IMR-90 (cell line): ENCODE measurements around the gene BYSL. TPM values are rescaled to one million over a fixed set of nuclear protein-coding genes. Genes with fewer than 3 reads are reported as not detected.

ENCODE experiments used
- ATAC-seq: fragments of 200-7000 bp; cut with Tn5 transposase; 2 replicates; pipeline ENCODE4 v1.9.1; 2020; ENCODE audit warnings: low read depth, mild to moderate bottlenecking, moderate library complexity
- BruUV-seq: library from RNA; stranded (reverse); fragments of 400-500 nt; replicated peaks from 2 replicates; lab custom pipeline; 2021; lab: Mats Ljungman, UMichigan
- CTCF ChIA-PET: fragments of 300-600 bp; formaldehyde crosslinking; extraction: SDS; loops from one replicate; lab custom pipeline; 2021; ENCODE audit warnings: antibody characterized with exemption; lab: Yijun Ruan, JAX
- POLR2A ChIA-PET: fragments of 300-600 bp; sonication (Branson Sonifier 250); formaldehyde crosslinking; loops from one replicate; lab custom pipeline; 2022; ENCODE audit warnings: antibody characterized with exemption; ENCODE audit not compliant: unreplicated experiment; lab: Charles Lee
- DNase-seq: peaks from one replicate; pipeline ENCODE4 v3.0.0; 2013
- H2AFZ ChIP-seq: replicated peaks from 2 replicates; pipeline ENCODE3; 2013; ENCODE audit warnings: low read length, mild to moderate bottlenecking; ENCODE audit not compliant: poor library complexity
- H2AK5ac ChIP-seq: 2 replicates; pipeline ENCODE4 v1.6.1; 2013; ENCODE audit warnings: low read depth, low read length, inconsistent platforms
- H2AK9ac ChIP-seq: replicated peaks from 2 replicates; pipeline ENCODE3; 2013; ENCODE audit warnings: mild to moderate bottlenecking, low read depth, low read length, moderate library complexity; ENCODE audit not compliant: poor library complexity
- H2BK120ac ChIP-seq: 2 replicates; pipeline ENCODE4 v1.6.1; 2013; ENCODE audit warnings: low read depth, low read length, inconsistent platforms
- H2BK15ac ChIP-seq: 3 replicates; pipeline ENCODE4 v1.6.1; 2013; ENCODE audit warnings: low read depth, low read length, inconsistent platforms
- H2BK20ac ChIP-seq: 2 replicates; pipeline ENCODE4 v1.6.1; 2013; ENCODE audit warnings: low read depth, mild to moderate bottlenecking, inconsistent platforms, low read length, moderate library complexity
- H2BK5ac ChIP-seq: 2 replicates; pipeline ENCODE4 v1.6.1; 2013; ENCODE audit warnings: mild to moderate bottlenecking, low read depth, low read length, inconsistent platforms; ENCODE audit not compliant: poor library complexity, severe bottlenecking
- H3K14ac ChIP-seq: replicated peaks from 2 replicates; pipeline ENCODE4 v1.6.1; 2013; ENCODE audit warnings: low read depth, low read length, inconsistent platforms
- H3K18ac ChIP-seq: 2 replicates; pipeline ENCODE4 v1.6.1; 2013; ENCODE audit warnings: low read depth, low read length, control low read depth
- H3K23ac ChIP-seq: 2 replicates; pipeline ENCODE4 v1.6.1; 2013; ENCODE audit warnings: low read depth, low read length, inconsistent platforms
- H3K27ac ChIP-seq: 2 replicates; pipeline ENCODE4 v1.5.1; 2013; ENCODE audit warnings: mild to moderate bottlenecking, control low read depth, low read length; ENCODE audit not compliant: insufficient read depth
- H3K27me3 ChIP-seq: 2 replicates; pipeline ENCODE4 v1.6.1; 2013; ENCODE audit warnings: low read length; ENCODE audit not compliant: control insufficient read depth, insufficient read depth
- H3K36me3 ChIP-seq: 2 replicates; pipeline ENCODE4 v1.6.1; 2013; ENCODE audit warnings: low read length, mixed read lengths; ENCODE audit not compliant: control insufficient read depth, insufficient read depth
- H3K4ac ChIP-seq: 2 replicates; pipeline ENCODE4 v1.6.1; 2013; ENCODE audit warnings: low read depth, low read length, inconsistent platforms
- H3K4me1 ChIP-seq: 2 replicates; pipeline ENCODE4 v1.6.1; 2013; ENCODE audit warnings: low read length, mixed read lengths; ENCODE audit not compliant: control insufficient read depth, insufficient read depth
- H3K4me2 ChIP-seq: 2 replicates; pipeline ENCODE4 v1.6.1; 2013; ENCODE audit warnings: low read depth, mild to moderate bottlenecking, control low read depth, low read length, moderate library complexity
- H3K4me3 ChIP-seq: 2 replicates; pipeline ENCODE4 v1.5.1; 2013; ENCODE audit warnings: low read depth, mild to moderate bottlenecking, control low read depth, low read length, moderate library complexity; ENCODE audit not compliant: insufficient read depth
- H3K56ac ChIP-seq: 2 replicates; pipeline ENCODE4 v1.6.1; 2013; ENCODE audit warnings: low read length, inconsistent platforms; ENCODE audit not compliant: insufficient read depth; ENCODE audit errors: extremely low read depth
- H3K79me1 ChIP-seq, 2 experiments: 2 replicates each; pipeline ENCODE4 v1.6.1; 2013; ENCODE audit warnings: low read length in 2 of 2, inconsistent platforms in 1 of 2, low read depth in 1 of 2
- H3K9ac ChIP-seq: 2 replicates; pipeline ENCODE4 v1.6.1; 2013; ENCODE audit warnings: low read depth, low read length, control low read depth
- H3K9me1 ChIP-seq: 2 replicates; pipeline ENCODE4 v1.6.1; 2013; ENCODE audit warnings: low read length, inconsistent platforms; ENCODE audit not compliant: insufficient read depth
- H3K9me3 ChIP-seq: 2 replicates; pipeline ENCODE4 v1.6.1; 2013; ENCODE audit warnings: low read length; ENCODE audit not compliant: control insufficient read depth, insufficient read depth
- H4K20me1 ChIP-seq: 2 replicates; pipeline ENCODE4 v1.6.1; 2013; ENCODE audit warnings: low read length, inconsistent platforms; ENCODE audit not compliant: insufficient read depth
- H4K5ac ChIP-seq: 2 replicates; pipeline ENCODE4 v1.6.1; 2013; ENCODE audit warnings: mild to moderate bottlenecking, low read depth, low read length, control low read depth
- H4K8ac ChIP-seq, 2 experiments: 2 replicates each; pipeline ENCODE4 v1.6.1; 2013; ENCODE audit warnings: low read depth in 2 of 2, low read length in 2 of 2, control low read depth in 1 of 2, inconsistent platforms in 1 of 2
- H4K91ac ChIP-seq: 2 replicates; pipeline ENCODE4 v1.6.1; 2013; ENCODE audit warnings: low read depth, low read length, inconsistent platforms; ENCODE audit not compliant: insufficient read depth
- CEBPB ChIP-seq: IDR thresholded peaks from 2 replicates; pipeline ENCODE4 v1.6.1; 2012; ENCODE audit warnings: low read depth, low read length, improper control_type of control experiment
- MAFK ChIP-seq: IDR thresholded peaks from 2 replicates; pipeline ENCODE4 v1.6.1; 2012; ENCODE audit warnings: low read depth, low read length, improper control_type of control experiment
- NFE2L2 ChIP-seq: fragments of 150-350 bp; IDR thresholded peaks from 2 replicates; pipeline ENCODE4 v1.6.1; 2016; ENCODE audit warnings: low read depth, mild to moderate bottlenecking, low read length
- RAD21 ChIP-seq: IDR thresholded peaks from 2 replicates; pipeline ENCODE4 v1.6.1; 2012; ENCODE audit warnings: low read length, improper control_type of control experiment
- RCOR1 ChIP-seq: IDR thresholded peaks from 2 replicates; pipeline ENCODE4 v1.6.1; 2012; ENCODE audit warnings: mild to moderate bottlenecking, low read length, improper control_type of control experiment; ENCODE audit not compliant: insufficient replicate concordance
- SMC3 ChIP-seq: fragments of 150-350 bp; IDR thresholded peaks from 2 replicates; pipeline ENCODE4 v1.6.1; 2016; ENCODE audit warnings: low read depth, mild to moderate bottlenecking, antibody characterized with exemption, low read length, moderate library complexity
- WGBS, 2 experiments: methylation state at CpG; one replicate each; pipeline versions ENCODE4 v1.1.5 to v1.1.7; 2013; ENCODE audit warnings: missing lambda C conversion rate in 2 of 2; ENCODE audit not compliant: insufficient read length in 1 of 2; ENCODE audit errors: extremely low coverage in 2 of 2; 5-methylcytosine and 5-hydroxymethylcytosine counted together
- dilution Hi-C: fragments of 300-500 bp; cut with HindIII; formaldehyde crosslinking; loops from one replicate; pipeline ENCODE4 v1.14.3; 2018; ENCODE audit warnings: low sequenced_read_pairs; ENCODE audit not compliant: unreplicated experiment
- in situ Hi-C: fragments of 300-500 bp; cut with MboI; formaldehyde crosslinking; loops from 3 replicates; pipeline ENCODE4 v1.14.3; 2019; ENCODE audit warnings: low sequenced_read_pairs, inconsistent platforms, mixed read lengths
- intact Hi-C: fragments of 100-400 bp; cut with micrococcal nuclease; formaldehyde crosslinking; loops from 2 replicates; pipeline ENCODE4 v1.10.0; 2022
- polyA plus RNA-seq, 3 experiments: library from polyadenylated mRNA; depleted of rRNA; stranded (reverse); fragments of >200 nt; gene quantifications; 2 replicates each; pipeline ENCODE4 v1.2.3, GENCODE V29; 2012; ENCODE audit warnings: low replicate concordance in 1 of 3
- total RNA-seq: library from RNA; depleted of rRNA; stranded (reverse); fragments of >200 nt; gene quantifications from 2 replicates; pipeline ENCODE4 v1.2.3, GENCODE V29; 2012

The BYSL gene
- total and polyA plus RNA-seq, 2 of the 4 experiments (the other 2 are of a cell fraction) = 26.7 to 36.3 TPM

DNA sequence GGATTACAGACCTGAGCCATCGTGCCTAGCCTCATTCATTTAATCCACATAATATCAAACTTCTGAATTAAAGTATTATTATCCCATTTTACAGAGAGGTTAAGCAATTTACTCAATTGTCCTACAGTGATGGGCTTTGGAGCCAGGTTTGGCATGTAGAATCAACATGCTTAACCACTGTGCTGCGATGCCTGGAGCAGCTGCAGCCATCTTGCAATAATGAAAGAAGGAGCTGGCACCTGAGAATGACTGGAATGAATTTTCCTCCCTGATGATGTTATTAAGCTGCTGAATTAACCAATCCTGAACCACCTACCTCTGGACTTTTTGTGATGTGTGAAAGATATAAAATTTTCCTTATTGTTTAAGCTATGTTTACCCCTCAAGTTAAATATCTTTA lies 33.4 kb downstream of the BYSL start:
- no peak overlapping the region for H3K18ac ChIP-seq
- no peak overlapping the region for H3K56ac ChIP-seq
- DNase-seq = no peak
- ChIA-PET CTCF (no interaction called here), POLR2A (interaction anchor here (0.6 kb wide), 1 partner anchor 37 kb away, joined by 3 read pairs; no protein-coding TSS in a partner anchor)
- no peak overlapping the region for H3K9ac ChIP-seq
- no peak overlapping the region for H2BK5ac ChIP-seq
- no peak overlapping the region for H3K23ac ChIP-seq
- no peak overlapping the region for H3K4me3 ChIP-seq
- H2AK9ac ChIP-seq = no peak overlapping the region
- H2BK120ac ChIP-seq = no peak overlapping the region
- no peak overlapping the region for H3K4ac ChIP-seq
- no peak for ATAC-seq
- no peak overlapping the region for H4K8ac ChIP-seq
- no peak overlapping the region for H2AK5ac ChIP-seq
- no TSS peak for BruUV-seq
- H3K27ac ChIP-seq = no peak overlapping the region
- no peaks in the 10 kb centered on the region for H3K79me1 ChIP-seq
- H4K91ac ChIP-seq = no peak overlapping the region
- dilution Hi-C loops = no loop called here
- no peak overlapping the region for H3K14ac ChIP-seq
- H3K4me2 ChIP-seq = no peak overlapping the region
- no peak overlapping the region for H2AFZ ChIP-seq
- no peaks in the 10 kb centered on the region; the same call in 1 of the 2 replicates for H3K27me3 ChIP-seq
- H3K9me3 ChIP-seq = no peaks in the 10 kb centered on the region
- 100% methylated on average over 1 of the region's 2 CpGs; no CpG with 5 or more reads in 1 of the 2 experiments for WGBS, 2 experiments
- in situ Hi-C loops = no loop called here
- no peak overlapping the region for H2BK15ac ChIP-seq
- H4K20me1 ChIP-seq = no peaks in the 10 kb centered on the region
- H3K4me1 ChIP-seq = no peaks in the 10 kb centered on the region
- H4K5ac ChIP-seq = no peak overlapping the region
- no peaks in the 10 kb centered on the region for H3K36me3 ChIP-seq
- TF ChIP-seq RAD21 (no peak), RCOR1 (no peak), CEBPB (no peak), SMC3 (no peak), MAFK (no peak), NFE2L2 (no peak)
- no peak overlapping the region for H2BK20ac ChIP-seq
- no peaks in the 10 kb centered on the region for H3K9me1 ChIP-seq
- intact Hi-C loops = no loop called here
